K562 (cell line): ENCODE results near the gene CLP1. TPM values are rescaled to one million over a fixed set of nuclear protein-coding genes. Genes with fewer than 3 reads are reported as not detected.

Source experiments
- ATAC-seq: fragments of 200-7000 bp; cut with Tn5 transposase; 3 replicates; pipeline ENCODE4 v1.9.1; 2020; ENCODE audit warnings: moderate library complexity
- BruUV-seq: library from RNA; stranded (reverse); fragments of 400-500 nt; replicated peaks from 2 replicates; lab custom pipeline; 2021; lab: Mats Ljungman, UMichigan
- CTCF ChIA-PET: fragments of 300-600 bp; formaldehyde crosslinking; extraction: SDS; loops from one replicate; lab custom pipeline; 2021; ENCODE audit warnings: low intra/inter-chr PET ratio; lab: Yijun Ruan, JAX
- POLR2A ChIA-PET: fragments of 300-600, 350-650 bp; sonication (Branson Sonifier 250); formaldehyde crosslinking; extraction: SDS; loops from one replicate; lab custom pipeline; 2021; ENCODE audit warnings: antibody characterized with exemption, inconsistent platforms; lab: Yijun Ruan, JAX
- DNase-seq, 4 experiments: peaks; one replicate each; pipeline versions ENCODE4 v3.0.0 to v3.0.0-alpha.2; 2011 to 2018; ENCODE audit warnings: low spot score in 3 of 4, mixed read lengths in 3 of 4; ENCODE audit errors: extremely low read depth in 1 of 4
- FAIRE-seq: peaks from 2 replicates; lab custom pipeline; 2011; peaks lifted over from hg19 to GRCh38; lab: Jason Lieb, UNC
- H2AFZ ChIP-seq: 2 replicates; pipeline ENCODE4 v1.6.0; 2011; ENCODE audit warnings: low read depth, low read length, control low read depth, inconsistent platforms
- H3K27ac ChIP-seq: fragments of 200-600 bp; 3 replicates; pipeline ENCODE4 v1.8.0; 2011; ENCODE audit warnings: low read depth, mild to moderate bottlenecking, control low read depth, inconsistent platforms, low read length, moderate library complexity, mixed read lengths; ENCODE audit errors: extremely low read depth
- H3K27me3 ChIP-seq, 2 experiments: fragments of 300-600 bp in 1 of 2; 2 replicates in 1 of 2; 3 replicates in 1 of 2; pipeline versions ENCODE4 v1.6.0 to v1.8.0; 2011; ENCODE audit warnings: inconsistent platforms in 2 of 2, low read length in 2 of 2, mild to moderate bottlenecking in 1 of 2, mixed read lengths in 1 of 2, moderate library complexity in 1 of 2; ENCODE audit not compliant: control insufficient read depth in 2 of 2, insufficient read depth in 2 of 2
- H3K36me3 ChIP-seq: fragments of 300-600 bp; 3 replicates; pipeline ENCODE4 v1.8.0; 2011; ENCODE audit warnings: mild to moderate bottlenecking, low read length, inconsistent platforms; ENCODE audit not compliant: control insufficient read depth, insufficient read depth
- H3K4me1 ChIP-seq, 2 experiments: fragments of 200-600 bp in 1 of 2; replicated peaks in 1 of 2; 2 replicates in 1 of 2; 3 replicates in 1 of 2; pipeline versions ENCODE4 v1.5.1 to v1.8.0; 2011; ENCODE audit warnings: inconsistent platforms in 2 of 2, low read length in 2 of 2, mild to moderate bottlenecking in 1 of 2, mixed read lengths in 1 of 2, moderate library complexity in 1 of 2; ENCODE audit not compliant: control insufficient read depth in 2 of 2, insufficient read depth in 2 of 2
- H3K4me2 ChIP-seq: 2 replicates; pipeline ENCODE4 v1.6.1; 2011; ENCODE audit warnings: low read length, control low read depth, inconsistent platforms, mixed read lengths; ENCODE audit not compliant: insufficient read depth
- H3K4me3 ChIP-seq: fragments of 200-600 bp; sonication (generic), shearing (Covaris generic); 2 replicates; pipeline ENCODE4 v1.5.1; 2016; ENCODE audit warnings: control low read depth, inconsistent platforms
- H3K79me2 ChIP-seq: fragments of 200-600 bp; 3 replicates; pipeline ENCODE4 v1.8.0; 2011; ENCODE audit warnings: low read length, inconsistent platforms; ENCODE audit not compliant: control insufficient read depth, insufficient read depth
- H3K9ac ChIP-seq, 2 experiments: 2 replicates each; pipeline versions ENCODE4 v1.6.0 to v1.6.1; 2011; ENCODE audit warnings: low read depth in 2 of 2, low read length in 2 of 2, control low read depth in 1 of 2, inconsistent platforms in 1 of 2, mild to moderate bottlenecking in 1 of 2, mixed read lengths in 1 of 2; ENCODE audit not compliant: insufficient read depth in 1 of 2
- H3K9me1 ChIP-seq: one replicate; pipeline ENCODE4 v1.6.0; 2011; ENCODE audit warnings: inconsistent platforms, mild to moderate bottlenecking, low read length, moderate library complexity; ENCODE audit not compliant: control insufficient read depth, insufficient read depth
- H3K9me3 ChIP-seq: replicated peaks from 2 replicates; pipeline ENCODE4 v1.5.1; 2011; ENCODE audit warnings: low read depth, low read length, inconsistent platforms; ENCODE audit not compliant: control insufficient read depth, insufficient read depth
- H4K20me1 ChIP-seq: replicated peaks from 2 replicates; pipeline ENCODE4 v1.6.1; 2011; ENCODE audit warnings: low read length, inconsistent platforms, mixed read lengths; ENCODE audit not compliant: control insufficient read depth, insufficient read depth
- ARID2 ChIP-seq: fragments of 450-650 bp; IDR thresholded peaks from 2 replicates; pipeline ENCODE4 v1.6.1; 2017; ENCODE audit warnings: antibody characterized with exemption, mild to moderate bottlenecking
- ATF4 ChIP-seq: fragments of 450-650 bp; formaldehyde crosslinking; IDR thresholded peaks from 2 replicates; pipeline ENCODE4 v1.4.0; 2022; ENCODE audit warnings: mild to moderate bottlenecking, moderate library complexity
- BRD4 ChIP-seq: fragments of 200-600 bp; sonication (generic); IDR thresholded peaks from 2 replicates; pipeline ENCODE4 v1.6.1; 2017; ENCODE audit warnings: inconsistent platforms
- CBX3 ChIP-seq, 2 experiments: IDR thresholded peaks; 1 replicate in 1 of 2; 2 replicates in 1 of 2; pipeline ENCODE4 v1.6.1; 2012; ENCODE audit warnings: inconsistent platforms in 2 of 2, low read length in 2 of 2, borderline replicate concordance in 1 of 2, control low read depth in 1 of 2
- EZH2 ChIP-seq: IDR thresholded peaks from 2 replicates; pipeline ENCODE4 v1.6.1; 2012; ENCODE audit warnings: low read depth, mild to moderate bottlenecking, inconsistent platforms, low read length, borderline replicate concordance
- HDAC6 ChIP-seq: IDR thresholded peaks from 2 replicates; pipeline ENCODE4 v1.6.1; 2012; ENCODE audit warnings: low read depth, mild to moderate bottlenecking, control low read depth, inconsistent platforms, low read length, moderate library complexity
- HMBOX1 ChIP-seq: sonication (generic); IDR thresholded peaks from 2 replicates; pipeline ENCODE4 v1.6.1; 2016
- HNRNPUL1 ChIP-seq: fragments of 200-400 bp; formaldehyde crosslinking; IDR thresholded peaks from 2 replicates; pipeline ENCODE4 v1.6.1; 2017; ENCODE audit warnings: low read length
- LARP7 ChIP-seq: fragments of 450-650 bp; IDR thresholded peaks from 2 replicates; pipeline ENCODE4 v1.6.1; 2016
- MAZ ChIP-seq, 2 experiments: fragments of 450-650 bp in 1 of 2; sonication (generic) in 1 of 2; formaldehyde crosslinking; IDR thresholded peaks in 1 of 2; conservative IDR thresholded peaks in 1 of 2; 2 replicates each; pipeline versions ENCODE4 v1.4.0 to v1.5.0; 2020; ENCODE audit warnings: mild to moderate bottlenecking in 1 of 2, missing genetic modification reagents in 1 of 2
- POLR2B ChIP-seq: fragments of 450-650 bp; IDR thresholded peaks from 2 replicates; pipeline ENCODE4 v1.6.1; 2018; ENCODE audit warnings: low read depth; ENCODE audit not compliant: partially characterized antibody
- PTTG1 ChIP-seq: fragments of 450-650 bp; IDR thresholded peaks from 2 replicates; pipeline ENCODE4 v1.6.1; 2016; ENCODE audit warnings: low read depth, mild to moderate bottlenecking, missing genetic modification characterization, missing compliant biosample characterization
- PURB ChIP-seq: sonication (generic); formaldehyde crosslinking; IDR thresholded peaks from 2 replicates; pipeline ENCODE4 v1.9.0; 2021; ENCODE audit warnings: low read depth, mild to moderate bottlenecking, missing genetic modification reagents
- SETDB1 ChIP-seq: IDR thresholded peaks from one replicate; pipeline ENCODE4 v1.6.1; 2012; ENCODE audit warnings: low read length, control low read depth, inconsistent platforms
- SREBF2 ChIP-seq: sonication (generic); formaldehyde crosslinking; IDR thresholded peaks from 2 replicates; pipeline ENCODE4 v1.4.0; 2020; ENCODE audit warnings: mild to moderate bottlenecking, missing genetic modification reagents
- TAF1 ChIP-seq: IDR thresholded peaks from 2 replicates; pipeline ENCODE4 v1.6.1; 2011; ENCODE audit warnings: mild to moderate bottlenecking, low read length, moderate library complexity; ENCODE audit not compliant: insufficient read depth, control insufficient read depth, severe bottlenecking; ENCODE audit errors: extremely low read depth
- TRIM24 ChIP-seq, 2 experiments: fragments of 450-650 bp; IDR thresholded peaks; 2 replicates each; pipeline ENCODE4 v1.6.1; 2016
- ZBTB2 ChIP-seq: fragments of 450-650 bp; IDR thresholded peaks from 2 replicates; pipeline ENCODE4 v1.6.1; 2016; ENCODE audit warnings: antibody characterized with exemption
- ZNF253 ChIP-seq: fragments of 250-450 bp; sonication (Bioruptor Pico); conservative IDR thresholded peaks from 2 replicates; pipeline ENCODE4 v1.6.1; 2021; ENCODE audit warnings: mild to moderate bottlenecking
- ZNF644 ChIP-seq: fragments of 200-800 bp; sonication (Bioruptor generic); IDR thresholded peaks from 2 replicates; pipeline ENCODE4 v1.6.1; 2016; ENCODE audit warnings: low read depth, missing genetic modification characterization, missing compliant biosample characterization
- WGBS: fragments of 100-300 bp; shearing (Covaris generic); methylation state at CpG from one replicate; pipeline ENCODE4 v1.1.6; 2016; ENCODE audit warnings: low coverage, mixed read lengths; ENCODE audit not compliant: insufficient coverage; ENCODE audit errors: missing lambda C conversion rate; 5-methylcytosine and 5-hydroxymethylcytosine counted together
- in situ Hi-C: fragments of 300-500 bp; cut with MboI; formaldehyde crosslinking; loops from 4 replicates; pipeline ENCODE4 v1.15.0; 2018; ENCODE audit warnings: inconsistent platforms, mixed read lengths
- intact Hi-C: fragments of 100-400 bp; cut with micrococcal nuclease; formaldehyde crosslinking; loops from 2 replicates; pipeline ENCODE4 v1.14.2; 2022
- polyA plus RNA-seq, 8 experiments: library from polyadenylated mRNA; depleted of rRNA in 4 of 8; stranded (reverse) in 5 of 8; unstranded in 3 of 8; fragments of >200 nt; fragmentation: Nextera tagmentation in 2 of 8; fragmentation: Illumina TruSeq in 1 of 8; extraction: Ambion mirVana in 2 of 8; extraction: Trizol in 1 of 8; gene quantifications; 2 replicates each; pipeline versions ENCODE4 v1.2.1 to v1.2.3, GENCODE V29; 2011 to 2014; ENCODE audit warnings: inconsistent platforms in 1 of 8, missing spikeins in 1 of 8
- total RNA-seq, 7 experiments: library from RNA; depleted of rRNA in 6 of 7; stranded (reverse); fragments of >200 nt in 6 of 7; fragmentation: Illumina TruSeq in 2 of 7; extraction: Trizol in 2 of 7; gene quantifications; 2 replicates each; pipeline versions ENCODE4 v1.2.1 to v1.2.3, GENCODE V29; 2011 to 2021; ENCODE audit warnings: low replicate concordance in 1 of 7

Gene CLP1
- total and polyA plus RNA-seq, 9 of the 15 experiments (the other 6 are each of a cell fraction or from before 2014, with no cell fraction given): 19.1 to 46.2 (median 27.8) TPM

GRCh38 chr11:57667736-57668433 lies 10.3 kb downstream of the CLP1 start, which contains the start of gene ZDHHC5:
TSS of gene ZDHHC5 (plus strand) at chr11:57668114. CDS start at chr11:57673091, 4,977 bp downstream.
- H3K79me2 ChIP-seq: peaks cover 50% of the 10 kb centered on the region
- no TSS peak for BruUV-seq
- H3K9ac ChIP-seq: peak within 1 kb of the TSS; percentile 99 to 100
- H3K4me1 ChIP-seq: peaks cover 8 to 9% of the 10 kb centered on the region in 2 experiments; a peak in 4 of 5 replicates
- POLR2A ChIA-PET: interaction anchor here (0.5 to 1.6 kb wide), 4 partner anchors 9 to 113 kb away, joined by 3 to 6 read pairs (median 4); partner anchors contain the start of genes CLP1 and UBE2L6
- peak within 1 kb of the TSS; percentile 99 for H3K27ac ChIP-seq
- peak within 1 kb of the TSS; percentile 99 for H2AFZ ChIP-seq
- peak within 1 kb of the TSS; percentile 96 for H3K4me2 ChIP-seq
- no peaks in the 10 kb centered on the region for H3K9me3 ChIP-seq
- ATAC-seq (peak; percentile 94), FAIRE-seq (peak; percentile 98), DNase-seq (peak; percentile 97 to 99 (median 98))
- H3K4me3 ChIP-seq: peak within 1 kb of the TSS; percentile 98
- H3K36me3 ChIP-seq: peaks cover 27% of the 10 kb centered on the region
- WGBS: under 1% methylated on average over 67 of the region's 96 CpGs
- intact Hi-C loops (loop anchor here (1.0 to 10.0 kb wide), 6 partner anchors 44 to 910 kb away; partner anchors contain the start of genes MED19, SELENOH and TMX2), in situ Hi-C loops (loop anchor here (10.0 to 25.0 kb wide), 2 partner anchors 137 to 844 kb away; partner anchors contain the start of gene OR5B21)
- H3K9me1 ChIP-seq: no peaks in the 10 kb centered on the region
- H3K27me3 ChIP-seq: no peaks in the 10 kb centered on the region
- H4K20me1 ChIP-seq: no peaks in the 10 kb centered on the region
- CTCF ChIA-PET: interaction anchor here (1.1 kb wide), 1 partner anchor 133 kb away, joined by 3 read pairs; no protein-coding TSS in a partner anchor
- TF ChIP-seq EZH2 (no peak), HDAC6 (no peak), PURB (no peak), ZBTB2 (peak; percentile 98), PTTG1 (tag) (no peak), ZNF644 (tag) (peak; percentile 67; the same call in 1 of the 2 replicates), ARID2 (no peak), CBX3 (IDR thresholded peaks at IDR 0.05; ENCODE audit: borderline replicate concordance in 1 of 2, low read length in 2 of 2) (no peak), ATF4 (CRISPR knock-in tag) (no peak), BRD4 (no peak), HMBOX1 (no peak), TAF1 (peak; percentile 88), TRIM24 (IDR thresholded peaks at IDR 0.05) (peak in 1 of 2 experiments; percentile 63; a peak in 2 of 4 replicates), SETDB1 (peak; percentile 53), LARP7 (no peak), HNRNPUL1 (no peak), MAZ (CRISPR knock-in tag; conservative IDR thresholded peaks at IDR 0.05 in 1 of 2, IDR thresholded peaks at IDR 0.05 in 1 of 2) (peak; percentile 98 to 99), SREBF2 (no peak), POLR2B (peak; percentile 80), ZNF253 (CRISPR knock-in tag) (no peak)
